GM12891 (cell line): ENCODE measurements around the gene EML6.

ENCODE experiments used
- PAX5 ChIP-seq: IDR thresholded peaks from 2 replicates; pipeline ENCODE4 v1.6.1; 2011; ENCODE audit warnings: low read length, moderate library complexity, mild to moderate bottlenecking; ENCODE audit not compliant: insufficient read depth, severe bottlenecking
- POLR2A ChIP-seq: IDR thresholded peaks from 2 replicates; pipeline ENCODE4 v1.6.1; 2011; ENCODE audit warnings: low read depth, low read length, control low read depth
- POLR2AphosphoS5 ChIP-seq: IDR thresholded peaks from 2 replicates; pipeline ENCODE4 v1.6.1; 2011; ENCODE audit warnings: low read depth, low read length, control low read depth
- POU2F2 ChIP-seq: IDR thresholded peaks from 2 replicates; pipeline ENCODE4 v1.6.1; 2011; ENCODE audit warnings: low read depth, mild to moderate bottlenecking, control low read depth, low read length, moderate library complexity
- SPI1 ChIP-seq: IDR thresholded peaks from 2 replicates; pipeline ENCODE4 v1.6.1; 2011; ENCODE audit warnings: low read depth, low read length, control low read depth
- TAF1 ChIP-seq: IDR thresholded peaks from 2 replicates; pipeline ENCODE4 v1.6.1; 2011; ENCODE audit warnings: low read depth, low read length, control low read depth

DNA sequence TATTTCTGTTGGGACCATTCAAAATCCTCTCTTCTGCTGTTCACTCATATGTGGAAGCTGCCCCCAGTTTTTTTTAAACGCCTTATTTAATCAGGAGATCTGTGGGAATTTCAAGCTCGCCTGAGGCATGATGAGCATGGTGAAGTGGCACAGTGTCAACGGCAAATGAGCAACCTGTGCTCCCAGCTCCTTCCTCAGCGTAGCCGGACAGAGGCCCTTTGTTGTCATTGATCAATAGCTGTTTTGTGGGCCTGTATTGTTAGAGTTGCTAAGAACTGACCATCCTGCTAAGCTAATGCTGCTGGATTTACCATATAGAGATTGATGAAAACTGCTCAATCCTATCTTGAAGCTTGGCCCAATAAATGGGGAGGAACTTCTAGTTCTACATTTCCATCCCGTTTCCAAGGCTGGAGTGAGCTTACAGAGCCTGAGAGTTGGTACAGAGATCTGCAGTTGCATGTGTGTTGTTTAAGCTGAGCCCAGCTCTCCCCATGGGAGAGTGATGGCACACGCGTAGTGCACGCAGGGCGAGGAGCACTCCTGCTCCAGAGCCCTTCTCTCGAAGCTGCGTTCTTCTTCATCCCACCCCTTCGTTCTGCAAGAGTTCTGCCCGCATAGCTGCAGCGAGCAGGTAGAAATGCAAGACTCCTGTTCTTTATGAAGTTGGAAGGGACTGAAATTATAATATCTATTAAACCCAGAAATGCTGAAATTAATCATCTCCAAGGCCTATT lies 218.0 kb downstream of the EML6 start:
- TF ChIP-seq POLR2A = no peak
- TF ChIP-seq SPI1 = no peak
- no peak for TF ChIP-seq POLR2AphosphoS5
- no peak for TF ChIP-seq TAF1
- TF ChIP-seq PAX5 = no peak
- no peak for TF ChIP-seq POU2F2
